GM19238 (cell line): Measurements from ENCODE around the gene MRPS27.

ENCODE experiments used
- DNase-seq: peaks from one replicate; pipeline ENCODE4 v3.0.0; 2011; ENCODE audit warnings: low spot score; ENCODE audit not compliant: insufficient read length

The MRPS27 gene

DNA sequence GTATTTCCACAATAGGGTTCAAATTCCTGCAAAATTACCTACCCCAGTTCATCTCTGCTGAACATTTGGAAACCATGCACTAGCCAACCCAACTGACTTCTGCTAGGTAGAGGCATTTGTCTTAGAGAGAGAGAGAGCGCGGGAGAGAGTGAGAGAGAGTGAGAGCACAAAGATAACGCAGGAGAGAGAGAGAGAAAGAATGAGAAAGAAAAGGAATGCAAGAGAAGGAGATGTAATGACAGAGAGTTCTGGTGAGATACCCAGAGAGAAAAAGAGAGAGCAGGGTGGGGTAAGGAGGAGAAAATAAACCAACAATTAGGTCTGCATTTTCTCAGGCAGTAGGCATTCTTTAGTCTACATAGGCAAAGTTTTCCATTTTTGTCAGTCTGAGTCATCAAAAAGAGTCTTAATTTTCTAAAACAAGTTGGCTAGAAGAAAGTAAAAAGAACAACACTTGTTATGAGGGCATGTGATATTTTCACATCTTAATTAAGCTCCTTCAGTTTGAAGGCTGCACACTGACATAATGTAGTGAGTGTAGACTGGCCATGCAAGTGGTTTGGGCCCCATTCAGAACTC is 114.5 kb downstream of the MRPS27 start:
- no peak for DNase-seq

DNA sequence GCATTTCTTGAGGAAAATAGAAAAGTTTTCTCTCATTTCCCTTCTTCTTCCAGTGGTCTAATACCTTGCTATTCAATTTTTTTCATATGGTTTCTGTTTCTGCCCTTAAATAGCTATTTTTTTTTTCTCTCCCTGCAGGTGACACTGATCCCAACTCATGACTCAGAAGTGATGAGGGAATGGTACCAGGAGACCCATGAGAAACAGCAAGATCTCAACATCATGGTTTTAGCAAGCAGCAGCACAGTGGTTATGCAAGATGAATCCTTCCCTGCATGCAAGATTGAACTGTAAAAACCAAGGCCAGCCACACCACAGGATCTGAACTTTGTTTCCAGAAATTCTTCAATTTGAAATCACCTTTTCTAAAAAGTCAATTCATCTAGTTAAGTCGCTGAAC is 115.1 kb downstream of the MRPS27 start:
- DNase-seq, result no peak

DNA sequence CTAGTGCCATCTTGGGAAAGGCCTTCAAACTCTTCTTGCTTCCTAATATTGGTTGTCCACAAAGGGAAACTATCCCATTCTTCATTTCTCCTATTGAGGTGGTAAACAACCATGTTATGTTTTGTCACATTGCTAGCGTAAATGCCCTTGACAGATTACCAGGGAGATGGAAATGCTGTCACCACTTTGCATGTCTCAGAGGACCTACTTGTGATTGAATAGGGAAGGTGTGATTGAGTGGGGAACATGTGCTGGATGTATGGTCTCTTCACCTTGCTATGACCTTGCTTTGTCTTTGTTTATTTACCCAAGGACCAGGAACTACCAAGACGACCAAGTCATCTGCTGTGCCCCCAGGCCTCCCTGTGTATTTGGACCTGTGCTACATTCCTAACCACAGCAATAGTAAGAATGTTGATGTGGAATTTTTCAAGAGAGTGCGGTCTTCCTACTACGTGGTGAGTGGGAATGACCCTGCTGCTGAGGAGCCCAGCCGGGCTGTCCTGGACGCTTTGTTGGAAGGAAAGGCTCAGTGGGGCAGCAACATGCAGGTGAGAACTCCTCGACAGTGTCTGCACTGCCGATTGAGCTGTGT is 116.7 kb downstream of the MRPS27 start:
- no peak for DNase-seq

DNA sequence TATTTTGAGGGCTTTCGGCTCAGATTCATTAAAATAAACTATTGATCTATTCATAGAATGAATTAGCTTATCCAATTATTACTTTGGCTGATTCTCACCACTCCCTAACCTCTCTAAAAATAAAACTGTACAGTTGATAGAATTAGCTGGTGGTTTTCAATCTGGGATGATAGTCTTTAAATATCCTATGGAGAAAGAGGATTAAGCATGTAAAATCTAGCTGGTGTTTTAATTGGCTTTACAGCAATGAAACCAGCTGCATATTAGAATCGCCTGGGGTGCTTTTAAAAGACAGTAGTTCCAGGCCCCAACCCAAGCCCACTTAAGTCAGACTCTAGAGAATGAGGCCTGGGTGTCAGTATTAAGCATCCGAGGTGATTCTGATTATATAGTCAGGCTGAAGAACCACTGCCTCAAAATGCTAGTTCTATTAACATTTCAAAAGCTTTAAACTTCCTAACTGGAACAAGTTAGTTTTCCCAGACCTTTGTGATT is 117.7 kb downstream of the MRPS27 start:
- DNase-seq, result no peak

DNA sequence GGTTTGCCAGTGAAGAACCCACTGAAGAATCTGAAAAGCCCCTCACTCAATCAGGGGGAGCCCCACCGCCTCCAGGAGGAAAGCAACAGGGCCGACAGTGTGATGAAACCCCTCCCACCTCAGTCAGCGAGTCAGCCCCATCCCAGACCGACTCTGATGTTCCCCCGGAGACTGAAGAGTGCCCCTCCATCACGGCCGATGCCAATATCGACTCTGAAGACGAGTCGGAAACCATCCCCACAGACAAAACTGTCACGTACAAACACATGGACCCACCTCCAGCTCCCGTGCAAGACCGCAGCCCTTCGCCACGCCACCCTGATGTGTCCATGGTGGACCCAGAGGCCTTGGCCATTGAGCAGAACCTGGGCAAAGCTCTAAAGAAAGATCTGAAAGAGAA is 120.4 kb downstream of the MRPS27 start:
- no peak for DNase-seq

DNA sequence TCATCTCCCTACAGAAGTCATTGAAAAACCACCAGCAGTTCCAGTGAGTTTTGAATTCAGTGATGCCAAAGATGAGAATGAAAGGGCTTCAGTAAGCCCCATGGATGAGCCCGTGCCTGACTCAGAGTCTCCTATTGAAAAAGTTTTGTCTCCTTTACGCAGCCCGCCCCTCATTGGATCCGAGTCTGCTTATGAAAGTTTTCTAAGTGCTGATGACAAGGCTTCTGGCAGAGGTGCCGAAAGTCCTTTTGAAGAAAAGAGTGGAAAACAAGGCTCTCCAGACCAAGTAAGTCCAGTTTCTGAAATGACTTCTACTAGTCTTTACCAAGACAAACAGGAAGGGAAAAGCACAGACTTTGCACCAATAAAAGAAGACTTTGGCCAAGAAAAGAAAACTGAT is 122.6 kb downstream of the MRPS27 start:
- no peak for DNase-seq

DNA sequence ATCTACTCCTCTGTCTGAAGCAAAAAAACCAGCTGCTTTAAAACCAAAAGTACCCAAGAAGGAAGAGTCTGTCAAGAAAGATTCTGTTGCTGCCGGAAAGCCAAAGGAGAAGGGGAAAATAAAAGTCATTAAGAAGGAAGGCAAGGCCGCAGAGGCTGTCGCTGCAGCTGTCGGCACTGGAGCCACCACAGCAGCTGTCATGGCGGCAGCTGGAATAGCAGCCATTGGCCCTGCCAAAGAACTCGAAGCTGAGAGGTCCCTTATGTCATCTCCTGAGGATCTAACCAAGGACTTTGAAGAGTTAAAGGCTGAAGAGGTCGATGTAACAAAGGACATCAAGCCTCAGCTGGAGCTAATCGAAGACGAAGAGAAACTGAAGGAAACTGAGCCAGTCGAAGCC is 124.5 kb downstream of the MRPS27 start:
- DNase-seq, result no peak

DNA sequence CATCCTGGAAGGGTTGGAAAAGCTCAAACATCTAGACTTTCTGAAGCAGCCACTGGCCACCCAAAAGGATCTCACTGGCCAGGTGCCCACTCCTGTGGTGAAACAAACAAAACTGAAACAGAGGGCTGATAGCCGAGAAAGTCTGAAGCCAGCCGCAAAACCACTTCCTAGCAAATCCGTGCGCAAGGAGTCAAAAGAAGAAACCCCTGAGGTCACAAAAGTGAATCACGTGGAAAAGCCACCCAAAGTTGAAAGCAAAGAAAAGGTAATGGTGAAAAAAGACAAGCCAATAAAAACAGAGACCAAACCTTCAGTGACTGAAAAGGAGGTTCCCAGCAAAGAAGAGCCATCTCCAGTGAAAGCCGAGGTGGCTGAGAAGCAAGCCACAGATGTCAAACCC is 125.2 kb downstream of the MRPS27 start:
- DNase-seq, result peak; percentile 47

DNA sequence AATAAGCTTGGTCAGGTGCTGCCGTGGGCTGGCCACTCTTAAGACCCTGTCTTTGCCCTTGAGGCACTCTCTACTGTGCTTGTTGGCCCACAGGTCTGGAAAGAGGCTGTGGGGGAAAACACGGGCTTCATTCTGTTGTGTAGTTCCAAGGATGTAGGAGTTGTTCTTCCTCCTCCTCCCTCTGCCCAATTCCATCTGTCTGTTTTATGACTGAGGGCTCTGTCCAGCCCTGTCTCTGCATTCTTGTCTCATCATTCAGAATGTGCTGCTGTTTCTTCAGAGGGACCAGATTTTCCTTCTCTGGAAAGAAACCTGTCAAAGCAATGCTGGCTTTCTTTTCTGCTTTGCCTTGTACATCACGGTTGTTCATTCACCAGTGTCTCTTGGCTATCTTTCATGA is 128.6 kb downstream of the MRPS27 start:
- DNase-seq, result no peak

DNA sequence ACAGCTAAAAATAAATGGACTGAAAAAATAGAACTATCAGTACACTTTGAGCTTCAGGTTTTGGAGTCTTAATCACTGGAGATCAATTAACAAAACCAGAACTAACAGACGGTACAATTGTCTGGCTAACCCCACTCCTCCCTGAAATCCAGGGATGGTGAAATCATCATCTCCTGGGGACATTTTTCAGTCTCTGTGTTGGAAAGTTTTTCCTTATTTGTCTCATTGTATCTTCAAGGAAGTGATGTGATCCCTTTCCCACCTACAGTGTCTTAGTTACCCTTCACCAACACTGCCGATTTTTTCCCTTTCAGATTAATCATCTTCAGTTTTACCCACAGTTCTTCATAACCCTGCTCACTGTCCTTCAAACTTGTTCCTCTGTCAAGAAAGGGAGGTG is 130.9 kb downstream of the MRPS27 start:
- no peak for DNase-seq

DNA sequence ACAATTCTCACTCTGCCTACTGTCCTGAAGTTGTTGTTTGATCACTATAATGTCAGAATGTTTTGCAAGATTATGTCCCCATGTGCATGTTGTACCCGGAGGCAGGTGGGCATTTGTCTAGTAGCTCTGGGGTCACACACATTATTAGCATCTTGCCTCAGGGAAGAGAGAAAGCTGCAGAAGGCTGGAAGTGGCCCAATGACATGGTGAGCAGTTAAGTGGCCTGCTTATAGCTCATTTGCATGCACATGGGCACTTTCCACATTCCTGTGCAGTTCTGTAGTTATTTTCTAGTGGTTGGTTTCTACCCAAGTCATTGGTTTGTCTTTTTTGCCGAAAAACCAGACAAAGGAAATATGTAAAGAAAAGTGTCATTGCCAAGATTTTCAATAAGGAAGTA is 131.9 kb downstream of the MRPS27 start:
- no peak for DNase-seq

DNA sequence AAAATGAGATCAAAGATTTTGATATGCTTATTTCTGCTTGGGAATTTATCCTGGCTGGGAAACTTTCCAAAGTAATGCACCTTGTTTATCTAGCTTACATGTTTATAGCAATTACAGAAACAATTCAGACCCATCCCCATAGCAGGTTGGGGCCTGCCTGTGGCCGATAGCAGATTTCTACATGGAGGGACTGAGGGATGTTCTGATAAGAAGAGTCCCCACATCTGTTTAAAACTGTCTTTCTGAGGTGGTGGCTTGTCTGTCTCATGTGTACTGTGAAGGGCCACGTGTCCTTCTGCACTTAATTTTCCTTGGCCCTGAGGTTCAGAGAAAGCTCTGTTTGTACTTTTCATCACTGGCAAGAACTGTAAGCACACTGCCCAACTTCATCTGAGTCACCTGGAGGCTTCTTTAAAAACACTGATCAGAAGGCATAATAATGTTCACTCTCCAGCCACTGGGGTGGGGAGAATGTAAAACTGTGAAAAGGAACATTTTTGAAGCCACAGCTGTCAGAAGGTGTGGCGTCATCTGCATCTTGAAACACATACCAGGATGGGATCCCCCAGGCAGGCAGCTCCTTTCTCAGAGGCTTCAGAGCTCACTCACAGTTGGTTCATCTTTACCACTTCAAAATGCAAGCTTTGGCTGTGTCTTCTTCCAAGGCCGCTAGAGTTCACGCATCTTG is 132.5 kb downstream of the MRPS27 start:
- DNase-seq, result no peak

DNA sequence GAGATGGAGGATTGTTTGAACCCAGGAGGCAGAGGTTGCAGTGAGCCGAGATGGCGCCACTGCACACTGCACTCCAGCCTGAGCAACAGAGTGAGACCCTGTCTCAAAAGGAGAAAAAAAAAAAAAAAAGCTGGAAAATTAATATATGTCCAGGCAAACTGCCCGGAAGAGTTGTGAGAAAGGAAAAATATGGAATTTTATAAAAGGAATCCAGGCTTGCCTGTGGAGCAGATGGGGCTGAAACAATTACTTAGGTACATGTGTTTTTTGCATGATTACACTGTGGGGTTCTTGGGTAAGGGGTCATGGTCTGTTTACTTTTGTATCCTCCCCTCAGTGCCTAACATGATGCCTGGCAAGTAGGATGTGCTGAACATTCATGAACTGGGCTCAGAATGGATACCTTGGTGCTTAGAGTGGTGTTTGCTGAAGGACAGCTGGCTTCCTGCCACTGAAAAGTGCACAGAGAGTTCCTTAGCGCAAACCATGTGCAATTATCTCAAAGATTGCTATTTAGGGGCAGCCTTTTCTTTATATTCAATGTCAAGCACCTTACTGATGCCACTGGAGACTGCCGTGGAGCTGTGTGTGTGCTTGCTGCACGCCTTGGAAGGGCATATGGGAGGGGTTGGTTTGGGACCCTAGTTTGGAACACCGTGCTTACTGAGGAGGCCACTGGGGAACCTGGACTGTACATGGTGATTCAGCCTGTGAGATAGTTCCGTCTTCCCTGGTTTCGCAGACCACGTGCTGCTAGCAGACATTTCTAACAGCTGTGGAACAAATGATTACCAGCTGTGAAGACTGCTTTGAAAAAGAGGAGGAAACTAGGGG is 134.3 kb downstream of the MRPS27 start:
- no peak for DNase-seq

DNA sequence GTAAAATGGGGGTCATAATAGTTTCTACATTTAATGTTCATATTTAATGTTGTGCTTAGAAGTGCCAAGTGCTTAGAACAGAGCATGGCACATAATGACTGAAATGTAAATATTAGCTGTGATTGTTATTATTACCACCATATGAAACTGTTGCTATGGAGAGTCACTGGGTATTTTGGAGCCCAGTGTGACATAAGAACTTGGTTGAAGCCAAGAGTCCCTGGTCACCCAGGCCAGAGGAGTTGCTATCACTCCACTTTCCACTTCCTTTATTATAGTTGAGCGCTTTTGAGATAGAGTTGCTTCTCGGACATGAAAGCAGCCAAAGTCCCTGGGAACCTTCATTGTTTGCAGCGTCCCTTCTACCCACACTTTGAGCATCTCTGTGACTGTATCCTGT is 135.6 kb downstream of the MRPS27 start:
- no peak for DNase-seq

DNA sequence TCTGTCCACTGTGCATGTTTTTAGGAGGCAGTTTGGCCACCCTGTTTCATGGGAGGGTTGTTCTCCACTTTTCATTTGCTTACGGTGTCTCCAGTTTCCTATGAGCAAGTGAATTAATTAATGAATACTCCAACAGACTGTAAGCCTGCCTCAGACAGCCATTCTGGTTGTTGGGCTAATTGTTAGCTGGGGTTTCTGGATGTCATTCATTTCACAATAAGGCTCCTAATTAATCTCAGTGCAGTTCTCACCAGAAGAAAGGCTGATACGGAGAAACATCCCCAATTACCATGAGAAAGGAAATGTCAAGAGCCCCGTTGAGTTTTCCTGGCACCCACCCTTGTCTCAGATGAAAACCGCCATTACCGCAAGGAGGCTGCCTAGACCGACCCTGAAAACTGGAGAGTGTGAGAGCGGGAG is 136.9 kb downstream of the MRPS27 start:
- no peak for DNase-seq

DNA sequence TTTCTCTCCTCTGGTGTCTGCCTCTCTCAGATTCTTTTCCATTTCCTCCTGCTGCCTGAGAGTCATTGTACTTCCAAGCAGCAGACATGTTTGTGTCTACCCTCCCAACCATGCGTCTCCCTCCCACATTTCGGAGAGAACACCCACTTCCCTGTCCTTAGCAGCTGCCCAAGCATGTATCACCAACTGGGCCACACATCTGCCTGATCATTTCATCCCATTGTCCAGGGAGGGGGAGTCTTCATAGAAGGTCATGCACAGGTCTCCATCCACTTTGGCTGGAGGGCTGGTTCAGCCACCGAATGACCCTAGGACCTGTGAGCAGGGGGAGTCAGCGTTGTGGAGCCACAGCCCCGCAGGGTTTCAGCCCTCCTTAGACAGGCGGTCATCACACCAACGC is 137.4 kb downstream of the MRPS27 start:
- no peak for DNase-seq

DNA sequence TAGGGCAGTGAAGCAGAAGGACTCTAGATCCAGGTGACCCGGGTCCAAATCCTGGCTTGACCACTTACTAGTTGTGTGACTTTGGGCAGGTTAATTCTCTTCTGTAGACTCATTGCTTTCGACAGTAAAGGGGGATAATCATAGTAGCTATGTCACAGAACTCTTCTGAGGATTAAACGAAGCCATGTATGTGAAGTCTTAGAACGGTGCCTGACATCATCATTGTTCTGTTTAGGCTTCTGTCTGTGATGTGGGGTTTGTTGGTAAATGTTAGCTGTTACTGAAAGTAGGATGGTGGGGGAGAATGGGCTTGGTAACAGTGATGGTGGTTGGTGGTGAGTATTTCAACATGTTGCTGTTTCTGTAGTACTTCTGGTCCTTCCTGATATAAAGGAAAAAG is 139.1 kb downstream of the MRPS27 start:
- no peak for DNase-seq

DNA sequence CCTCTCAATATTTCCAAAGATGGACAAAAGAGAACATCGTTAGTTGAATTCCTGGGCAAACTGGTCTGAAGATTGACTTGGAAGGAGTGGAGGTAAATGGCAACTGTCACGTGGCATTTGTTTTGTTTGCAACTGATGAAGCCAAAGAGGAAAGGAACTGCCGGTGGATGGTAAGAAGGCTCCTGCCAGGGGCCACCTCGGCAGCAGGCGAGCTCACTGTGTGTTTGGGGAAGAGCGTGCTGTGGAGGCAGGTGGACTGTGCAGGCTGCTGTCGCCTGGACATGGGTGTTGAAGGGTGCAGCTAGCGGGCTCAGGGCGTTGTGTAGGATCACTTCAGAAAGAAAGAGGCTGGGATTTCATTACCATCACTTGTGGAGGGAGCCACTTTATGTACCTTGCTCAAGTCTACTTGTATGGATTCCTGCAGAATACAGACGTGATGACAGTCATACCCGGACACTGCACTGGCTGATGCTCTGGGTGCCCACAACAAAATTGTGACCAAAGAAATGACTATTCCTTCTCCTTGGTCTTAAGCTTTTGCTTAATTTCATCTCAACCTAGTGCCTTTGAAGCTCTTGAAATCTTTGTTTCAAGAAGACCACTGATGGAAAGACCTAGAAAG is 140.1 kb downstream of the MRPS27 start:
- no peak for DNase-seq

DNA sequence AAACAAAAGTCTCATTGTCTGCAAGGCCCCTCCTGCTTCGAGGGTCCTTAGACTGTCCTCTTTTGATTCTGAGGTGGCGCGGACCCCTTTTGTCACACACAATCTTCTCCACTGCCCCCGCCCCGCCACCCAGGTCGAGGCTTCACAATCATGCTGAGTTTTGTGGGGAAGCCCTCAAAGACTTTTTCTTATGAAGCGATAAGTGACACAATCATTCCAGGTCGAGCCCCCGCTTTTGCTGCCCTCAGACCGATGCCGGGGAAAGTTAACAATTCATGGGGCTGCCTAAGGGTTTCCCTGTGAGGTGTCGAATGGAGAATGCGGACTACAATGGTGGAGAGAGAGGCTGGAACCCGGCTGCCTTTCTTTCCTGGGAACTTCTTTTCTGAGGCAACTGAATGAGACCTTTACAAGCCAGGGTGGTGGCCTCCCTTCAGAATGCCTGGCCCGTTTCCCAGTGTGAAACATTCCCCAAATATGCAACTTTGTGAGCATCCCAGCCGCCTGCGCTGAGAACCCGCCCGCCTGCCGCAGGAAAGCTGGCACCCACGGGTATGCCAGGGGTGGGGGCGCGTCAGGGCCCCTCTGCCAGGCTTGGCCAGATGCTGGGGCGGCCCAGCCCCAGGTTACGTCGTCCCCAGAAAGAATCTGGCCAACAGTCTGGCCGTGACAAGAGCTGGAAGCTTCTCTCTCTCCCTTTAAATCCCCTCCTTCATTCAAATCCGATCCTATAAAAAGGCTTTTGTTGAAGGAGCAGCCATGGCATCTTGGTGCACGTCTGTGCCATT is 140.8 kb downstream of the MRPS27 start:
- DNase-seq, result no peak

DNA sequence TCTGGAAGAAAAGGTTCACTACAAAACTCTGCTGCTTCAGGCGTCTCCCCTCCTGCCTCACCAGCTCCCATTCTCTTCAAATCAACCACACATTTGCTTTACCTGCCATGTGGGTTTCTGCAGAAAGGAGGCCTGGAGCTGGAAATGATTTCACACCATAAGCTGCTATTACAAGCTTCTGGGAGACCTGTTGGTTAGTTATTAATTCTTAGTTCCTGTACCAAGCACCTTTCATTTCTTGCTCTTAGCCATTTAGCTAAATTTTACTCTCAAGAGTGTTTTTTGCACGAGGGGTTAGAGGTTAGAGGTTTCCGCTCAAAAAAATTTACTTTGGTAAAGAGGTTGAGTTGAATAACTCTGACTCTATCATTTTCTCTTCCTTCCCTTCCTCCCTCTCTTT is 142.5 kb downstream of the MRPS27 start:
- DNase-seq, result peak; percentile 7

DNA sequence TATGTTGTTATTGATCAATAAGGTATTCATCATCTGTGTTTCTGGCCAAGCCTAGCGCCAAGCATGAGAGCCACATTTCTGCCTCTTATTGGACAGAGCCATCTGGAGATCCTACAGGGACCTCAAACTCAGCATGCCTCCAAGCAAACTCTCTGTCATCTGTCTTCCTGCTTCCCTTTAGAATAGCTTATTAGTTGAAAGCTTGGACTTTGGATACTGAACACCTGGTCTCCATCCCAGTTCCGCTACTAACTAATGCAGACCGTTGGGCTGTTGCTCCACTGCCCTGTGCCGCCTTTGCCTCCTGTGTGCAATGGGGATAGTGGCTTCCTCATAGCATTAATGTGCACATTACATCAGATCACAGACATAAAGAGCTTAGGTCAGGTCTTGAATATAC is 147.3 kb downstream of the MRPS27 start:
- DNase-seq, result no peak
